Stimulated activated CD8-positive, alpha-beta memory T cell treated with anti-CD3 and anti-CD28 coated beads, Interleukin-7, amount 100 ng/mL, for 4 hours (primary cell): ENCODE results near the gene RGS10.
A peak's percentile ranks its signal among the peaks of the same experiment; 100 is the strongest.
"Not testable (repeated sequence)": the region's sequence is repeated elsewhere in the genome, so short reads cannot be mapped to it uniquely, and the experiment has no call there.

ENCODE experiments used
- DNase-seq, 2 donors: peaks; one replicate each; pipeline ENCODE4 v3.0.0-alpha.2; 2020; ENCODE audit warnings: low read depth in 2 of 2

The RGS10 gene, protein sequence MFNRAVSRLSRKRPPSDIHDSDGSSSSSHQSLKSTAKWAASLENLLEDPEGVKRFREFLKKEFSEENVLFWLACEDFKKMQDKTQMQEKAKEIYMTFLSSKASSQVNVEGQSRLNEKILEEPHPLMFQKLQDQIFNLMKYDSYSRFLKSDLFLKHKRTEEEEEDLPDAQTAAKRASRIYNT

DNA sequence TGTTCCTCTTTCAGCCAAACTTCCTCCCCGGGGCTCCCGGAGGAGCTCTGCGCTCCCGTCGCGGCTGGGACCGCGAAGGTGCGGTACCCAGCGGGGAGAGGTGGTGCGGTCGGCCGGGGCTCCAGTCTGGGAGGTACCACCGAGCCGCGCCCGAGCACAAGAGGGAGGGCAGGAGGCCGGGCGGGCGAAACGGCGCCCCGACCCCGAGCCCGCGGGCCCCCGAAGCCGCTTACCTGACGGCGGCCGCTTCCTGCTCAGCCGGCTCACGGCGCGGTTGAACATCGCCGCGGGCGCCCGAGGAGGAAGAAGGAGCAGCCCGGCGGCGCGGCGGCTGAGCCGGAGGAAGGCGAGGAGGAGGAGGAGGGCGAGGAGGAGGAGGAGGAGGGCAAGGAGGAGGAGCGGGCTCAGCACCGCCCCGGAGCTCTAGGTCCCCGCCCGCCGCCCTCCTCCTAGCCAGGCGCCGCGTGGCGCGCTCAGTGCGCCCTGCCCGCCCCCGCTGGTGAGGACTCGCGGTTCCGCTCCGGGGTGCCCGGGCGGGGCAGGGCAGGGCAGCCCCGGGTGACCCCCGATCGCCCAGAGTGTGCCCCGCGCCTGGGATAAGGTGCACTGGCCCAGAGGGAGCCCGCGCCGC, at the start of gene RGS10:
TSS of gene RGS10 (minus strand) at position 363 of the 631 bp plus-strand sequence. CDS start at position 282, 81 bp downstream.
- peak; percentile 77 to 88 for DNase-seq

DNA sequence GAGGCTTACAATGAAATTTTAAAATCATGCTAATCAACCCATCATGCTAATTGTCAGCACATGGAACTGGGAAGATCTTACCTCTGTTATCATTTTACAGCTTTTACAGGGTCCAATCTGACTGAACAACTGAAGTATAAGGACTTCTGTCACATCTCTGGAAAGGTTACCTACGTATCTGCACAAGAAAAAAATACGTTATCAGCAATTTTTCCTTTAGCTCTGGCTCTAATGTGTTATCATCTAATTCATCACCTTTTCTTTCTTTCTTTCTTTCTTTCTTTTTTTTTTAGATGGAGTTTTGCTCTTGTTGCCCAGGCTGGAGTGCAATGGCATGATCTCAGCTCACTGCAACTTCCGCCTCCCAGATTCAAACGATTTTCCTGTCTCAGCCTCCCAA, 45.6 kb upstream of the RGS10 start:
- no peak for DNase-seq

DNA sequence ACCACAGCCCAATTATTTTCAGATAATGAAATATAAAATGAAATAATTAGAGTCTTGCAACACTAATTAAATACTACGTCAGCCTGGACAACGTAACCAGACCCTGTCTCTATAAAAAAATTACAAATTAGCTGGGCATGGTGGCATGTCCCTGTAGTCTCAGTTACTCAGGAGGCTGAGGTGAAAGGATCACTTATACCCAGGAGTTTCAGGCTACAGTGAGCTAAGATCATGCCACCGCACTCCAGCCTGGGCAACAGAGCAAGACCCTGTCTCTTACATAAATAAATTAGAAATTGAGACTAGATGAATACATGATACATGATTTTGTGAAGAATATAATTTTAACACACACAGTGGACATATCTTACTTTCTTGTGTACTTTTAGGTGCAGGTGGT, 35.8 kb upstream of the RGS10 start:
- DNase-seq, result no peak

DNA sequence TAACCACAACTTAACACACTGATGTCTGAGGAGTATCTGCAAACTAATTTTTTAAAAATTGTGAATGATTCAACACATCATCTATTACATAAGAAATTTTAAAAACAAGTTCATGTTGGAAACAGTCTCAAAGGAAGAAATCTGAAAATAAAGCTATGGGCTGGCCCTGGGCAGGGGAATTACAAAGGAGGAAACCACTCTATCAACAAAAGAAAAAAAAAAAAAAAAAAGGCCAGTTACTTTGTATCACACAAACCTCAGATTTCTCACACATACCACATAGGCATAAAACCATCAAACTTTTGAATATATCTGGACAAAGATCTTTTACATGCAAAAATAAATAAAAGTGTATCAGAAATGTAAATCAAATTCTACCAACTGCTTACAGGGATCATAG, 33.5 kb upstream of the RGS10 start:
- DNase-seq, result no peak

DNA sequence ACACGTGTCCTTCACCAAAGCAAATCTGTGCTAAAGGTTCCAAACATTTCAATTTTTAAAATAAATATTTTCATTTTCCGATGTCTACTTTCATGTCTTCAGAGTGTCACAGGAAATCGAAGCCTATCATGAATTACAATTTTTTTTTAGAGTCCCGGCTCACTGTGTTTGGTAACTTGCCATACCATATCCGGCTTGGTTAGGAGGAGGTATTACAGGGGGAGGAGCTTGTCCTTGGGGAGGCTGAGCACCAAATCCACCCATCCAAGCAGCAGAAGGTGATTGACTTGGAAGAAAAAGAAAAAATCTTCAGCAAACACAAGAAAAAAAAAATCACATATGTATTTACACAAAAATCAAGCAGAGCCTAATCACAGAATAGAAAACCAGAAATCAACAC, 33.0 kb upstream of the RGS10 start:
- DNase-seq, result no peak

DNA sequence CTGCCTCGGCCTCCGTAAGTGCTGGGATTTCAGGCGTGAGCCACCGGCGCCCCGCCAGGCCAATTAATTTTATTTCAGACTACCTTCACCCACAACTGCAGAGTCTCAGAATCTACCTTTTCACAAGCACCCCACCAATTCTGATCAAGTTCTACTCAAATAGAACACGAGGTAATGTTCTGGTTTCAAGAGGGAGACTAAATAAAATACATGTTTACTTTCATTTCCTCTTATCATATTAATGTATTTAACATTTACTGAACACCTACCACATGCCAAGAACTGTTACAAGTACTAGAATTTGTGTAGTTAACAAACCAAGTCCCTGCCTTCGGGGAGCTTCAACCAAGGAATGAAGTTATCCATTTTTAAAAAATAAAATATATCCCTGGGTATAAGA, 25.5 kb upstream of the RGS10 start:
- DNase-seq, result no peak

DNA sequence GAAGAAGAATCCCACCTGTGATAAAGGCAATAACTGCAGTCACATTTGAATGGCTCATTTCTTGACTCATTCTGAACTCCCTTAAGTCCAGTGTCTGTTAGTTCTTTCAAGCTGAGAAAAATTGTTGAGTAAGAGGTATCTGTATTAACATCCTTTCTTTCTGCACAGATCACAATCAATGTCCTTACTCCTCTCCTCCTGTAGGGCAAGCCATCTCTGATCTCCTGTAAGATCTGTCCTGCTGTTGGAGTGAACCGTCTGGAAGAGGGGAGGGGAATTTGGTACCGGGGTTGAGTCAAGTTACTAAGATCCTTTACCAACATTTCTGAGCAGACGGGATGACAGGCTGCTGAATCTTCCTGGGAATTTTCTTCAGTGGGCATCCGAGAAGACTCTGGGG, 19.6 kb upstream of the RGS10 start:
- no peak for DNase-seq

DNA sequence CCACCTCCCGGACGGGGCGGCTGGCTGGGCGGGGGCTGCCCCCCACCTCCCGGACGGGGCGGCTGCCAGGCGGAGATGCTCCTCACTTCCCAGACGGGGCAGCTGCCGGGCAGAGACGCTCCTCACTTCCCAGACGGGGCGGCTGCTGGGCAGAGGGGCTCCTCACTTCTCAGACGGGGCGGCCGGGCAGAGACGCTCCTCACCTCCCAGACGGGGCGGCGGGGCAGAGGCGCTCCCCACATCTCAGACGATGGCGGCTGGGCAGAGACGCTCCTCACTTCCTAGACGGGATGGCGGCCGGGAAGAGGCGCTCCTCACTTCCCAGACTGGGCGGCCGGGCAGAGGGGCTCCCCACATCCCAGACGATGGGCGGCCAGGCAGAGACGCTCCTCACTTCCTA, 17.0 kb upstream of the RGS10 start:
- DNase-seq, result not testable (repeated sequence)

DNA sequence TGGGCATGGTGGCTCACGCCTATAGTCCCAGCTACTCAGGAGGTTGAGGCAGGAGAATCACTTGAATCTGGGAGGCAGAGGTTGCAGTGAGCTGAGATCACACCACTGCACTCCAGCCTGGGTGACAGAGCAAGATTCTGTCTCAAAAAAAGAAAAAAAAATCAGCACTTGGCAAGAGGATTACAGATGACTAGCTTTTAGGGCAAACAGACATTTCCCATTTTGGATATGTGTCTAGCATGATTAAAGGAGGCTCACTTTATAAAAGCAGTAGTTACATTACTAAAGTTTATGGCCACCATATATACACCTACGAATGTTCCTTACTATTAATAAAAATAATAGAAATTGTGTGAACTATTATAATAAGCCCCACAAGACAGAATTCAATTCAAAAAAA, 13.6 kb upstream of the RGS10 start:
- not testable (repeated sequence) for DNase-seq

DNA sequence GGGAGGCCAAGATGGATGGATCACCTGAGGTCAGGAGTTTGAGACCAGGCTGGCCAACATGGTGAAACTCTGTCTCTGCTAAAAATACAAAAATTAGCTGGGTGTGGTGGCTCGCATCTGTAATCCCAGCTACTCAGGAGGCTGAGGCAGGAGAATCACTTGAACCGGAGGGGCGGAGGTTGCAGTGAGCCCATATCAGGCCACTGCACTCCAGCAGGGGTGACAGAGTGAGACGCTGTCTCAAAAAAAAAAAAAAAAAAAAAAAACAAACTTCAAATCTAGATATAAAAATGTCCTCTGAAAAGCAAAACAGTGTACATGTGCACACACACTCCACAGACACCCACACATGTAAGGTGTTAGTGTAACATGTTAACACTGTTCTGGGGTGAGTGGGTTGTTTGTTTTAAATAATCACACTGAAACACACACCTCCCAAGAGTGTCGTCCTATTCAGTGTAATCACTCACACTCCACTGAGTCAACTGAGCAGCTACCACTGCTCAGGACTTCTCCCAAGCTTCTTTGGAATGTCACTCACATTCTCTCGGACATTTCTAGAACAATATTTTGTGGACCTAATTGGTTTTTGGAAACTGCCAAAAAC, 12.8 kb upstream of the RGS10 start:
- no peak for DNase-seq

DNA sequence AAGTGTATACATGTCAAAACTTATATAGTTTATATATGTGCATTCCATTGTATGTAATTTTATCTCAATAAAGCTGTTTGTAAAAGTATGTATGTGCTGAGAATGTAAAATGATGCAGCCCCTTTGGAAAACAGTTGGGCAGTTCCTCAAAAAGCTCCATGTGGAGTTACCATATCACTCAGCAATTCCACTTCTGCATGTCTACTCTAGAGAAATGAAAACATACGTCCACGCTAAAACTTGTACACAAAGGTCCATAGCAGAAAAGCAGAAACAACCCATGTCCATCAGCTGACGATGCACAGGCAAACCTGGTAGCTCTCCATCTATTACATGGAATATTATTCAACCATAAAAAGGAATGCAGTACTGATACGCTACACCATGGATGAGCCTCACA, 8.3 kb upstream of the RGS10 start:
- no peak for DNase-seq

DNA sequence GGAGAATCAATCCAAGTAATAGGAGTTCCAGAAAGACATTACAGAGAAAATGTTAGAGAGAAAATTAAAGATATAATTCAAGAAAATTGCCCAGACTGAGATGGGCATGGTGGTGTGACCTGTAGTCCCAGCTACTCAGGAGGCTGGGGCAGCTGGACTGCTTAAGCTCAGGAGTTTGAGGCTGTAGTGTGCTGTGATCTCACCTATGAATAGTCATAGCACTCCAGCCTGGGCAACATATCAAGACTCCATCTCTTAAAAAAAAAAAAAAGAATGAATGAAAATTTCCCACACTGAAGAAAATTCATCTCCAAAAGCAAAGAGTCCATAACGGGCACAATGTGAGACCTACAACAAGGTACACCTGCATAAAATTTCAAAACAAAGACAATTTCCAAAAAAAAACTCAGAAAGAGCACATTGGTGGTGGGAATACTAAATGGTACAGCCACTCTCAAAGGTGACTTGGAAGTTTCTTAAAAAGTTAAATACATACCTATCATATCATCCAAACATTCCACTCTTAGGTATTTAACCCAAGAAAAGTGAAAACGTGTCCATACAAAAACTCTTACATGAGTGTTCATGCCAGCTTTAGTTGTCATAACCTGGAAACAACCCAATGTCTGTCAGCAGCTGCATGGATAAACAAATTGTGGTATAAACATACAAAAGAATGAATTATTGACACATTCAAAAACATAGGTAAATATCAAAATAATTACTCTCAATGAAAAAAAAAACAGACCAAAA, 6.9 kb upstream of the RGS10 start:
- DNase-seq, result no peak

DNA sequence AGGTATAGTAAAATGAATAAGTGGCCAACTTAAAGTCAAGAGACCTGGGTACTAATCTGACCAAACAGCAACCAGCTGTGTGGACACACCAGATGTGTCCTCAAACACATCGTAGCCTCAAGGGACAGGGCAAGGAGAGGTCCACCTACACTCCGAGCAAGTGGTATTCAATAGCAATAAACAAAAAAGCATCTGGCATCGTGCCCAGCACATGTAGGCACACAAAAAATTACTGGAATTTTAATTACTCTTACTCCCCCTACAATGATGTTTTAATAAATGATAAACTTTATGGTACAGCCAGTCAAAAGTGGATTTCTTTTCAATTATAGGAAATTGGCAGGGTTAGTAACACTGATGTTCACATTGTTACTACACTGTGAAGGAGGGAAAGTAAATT, 3.5 kb upstream of the RGS10 start:
- no peak for DNase-seq

DNA sequence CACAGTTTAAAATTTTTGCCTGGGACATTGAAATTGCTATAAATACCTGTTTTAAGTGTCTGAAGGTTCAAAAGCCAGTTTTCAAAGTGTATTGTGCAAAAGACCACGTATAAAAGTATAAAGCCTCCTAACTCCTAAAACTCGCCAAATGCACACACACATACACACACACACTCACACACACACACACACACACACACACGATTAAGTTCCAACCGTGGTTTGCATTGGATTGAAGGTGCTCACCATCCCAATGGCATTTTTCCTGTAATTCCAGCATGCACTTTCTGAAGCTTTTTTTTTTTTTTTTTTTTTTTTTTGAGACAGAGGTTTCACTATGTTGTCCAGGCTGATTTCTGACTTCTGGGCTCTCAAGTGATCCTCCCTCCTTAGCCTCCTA, 2.8 kb upstream of the RGS10 start:
- no peak for DNase-seq

DNA sequence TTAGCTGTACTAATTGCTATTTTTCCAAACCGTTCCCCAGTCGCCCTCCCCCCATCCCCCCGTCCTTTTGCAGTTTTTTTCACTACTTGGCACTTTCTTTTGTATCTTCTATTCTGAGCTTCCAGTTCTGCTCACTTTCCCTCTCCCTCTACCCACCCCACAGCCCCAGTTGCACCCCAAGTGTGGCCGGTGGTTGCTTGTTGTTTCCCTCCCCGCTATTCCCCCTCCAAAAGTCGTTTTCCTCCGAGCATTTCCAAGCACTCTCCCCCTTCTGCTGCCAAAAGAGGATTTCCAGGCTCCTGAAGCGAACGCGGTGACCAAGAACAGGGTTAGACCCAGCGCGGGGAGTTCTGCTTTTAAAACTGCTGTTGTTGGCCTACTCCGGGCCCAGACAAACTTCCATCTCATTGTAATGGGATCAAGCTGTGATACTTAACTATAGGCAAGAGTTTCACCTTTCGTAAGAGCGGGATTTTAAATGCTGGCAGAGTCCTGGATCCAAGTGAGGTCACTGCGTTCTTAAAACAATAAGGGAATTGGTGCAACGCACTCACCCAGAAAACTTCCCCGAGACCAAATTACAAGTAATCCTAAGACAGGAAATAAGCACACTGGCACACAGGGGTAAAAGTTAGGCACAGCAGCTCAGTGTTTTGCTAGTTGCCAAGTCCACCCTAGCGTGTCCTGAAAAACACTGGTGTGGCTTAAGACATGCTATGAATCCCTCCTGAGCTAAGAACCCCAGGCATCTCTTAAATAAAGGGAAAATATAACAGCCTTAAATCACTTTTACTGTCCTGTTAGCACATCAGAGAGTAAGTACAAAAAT, 1.5 kb upstream of the RGS10 start:
- no peak for DNase-seq

DNA sequence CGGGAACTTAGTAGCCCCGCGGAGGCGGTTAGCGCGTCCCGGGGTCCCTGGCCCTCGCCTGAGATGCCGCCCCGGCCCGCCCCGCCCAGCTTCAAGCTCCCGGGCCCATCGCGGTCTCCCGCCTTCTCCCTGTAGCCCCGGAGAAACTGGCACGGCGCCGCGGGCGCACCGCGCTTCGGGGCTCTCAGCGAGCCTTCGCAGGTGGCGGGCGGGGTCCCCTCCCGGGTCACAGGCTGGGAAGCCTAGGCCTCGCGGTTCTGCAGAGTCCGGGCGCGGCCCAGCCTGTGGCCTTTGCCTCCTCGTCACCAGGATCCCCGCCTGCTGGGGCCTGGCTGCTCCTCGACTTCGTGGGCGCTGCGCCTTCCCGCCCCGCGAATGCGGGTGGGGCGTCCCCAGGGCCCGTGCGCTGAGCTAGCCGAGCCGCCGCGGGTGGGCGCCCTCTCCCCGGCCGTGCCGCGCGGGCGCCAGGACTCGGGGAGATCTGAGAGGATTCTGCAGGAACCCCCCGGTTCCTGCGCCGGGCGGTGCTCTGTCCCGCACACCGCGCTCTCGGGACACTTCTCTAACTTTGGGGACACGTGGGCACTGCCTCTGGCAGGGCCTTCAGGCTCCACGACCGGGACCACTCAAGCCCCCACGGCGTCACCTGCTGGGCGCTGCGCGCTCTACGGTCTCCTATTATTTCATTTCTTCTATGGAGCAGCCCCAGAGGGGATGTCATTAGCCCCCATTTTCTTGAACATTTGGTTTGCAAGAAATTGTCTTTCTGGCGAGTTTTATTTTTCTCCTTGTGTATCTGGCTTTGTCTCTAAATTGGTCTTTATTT, 682 bp upstream of the RGS10 start:
- peak; percentile 46 to 64 for DNase-seq

DNA sequence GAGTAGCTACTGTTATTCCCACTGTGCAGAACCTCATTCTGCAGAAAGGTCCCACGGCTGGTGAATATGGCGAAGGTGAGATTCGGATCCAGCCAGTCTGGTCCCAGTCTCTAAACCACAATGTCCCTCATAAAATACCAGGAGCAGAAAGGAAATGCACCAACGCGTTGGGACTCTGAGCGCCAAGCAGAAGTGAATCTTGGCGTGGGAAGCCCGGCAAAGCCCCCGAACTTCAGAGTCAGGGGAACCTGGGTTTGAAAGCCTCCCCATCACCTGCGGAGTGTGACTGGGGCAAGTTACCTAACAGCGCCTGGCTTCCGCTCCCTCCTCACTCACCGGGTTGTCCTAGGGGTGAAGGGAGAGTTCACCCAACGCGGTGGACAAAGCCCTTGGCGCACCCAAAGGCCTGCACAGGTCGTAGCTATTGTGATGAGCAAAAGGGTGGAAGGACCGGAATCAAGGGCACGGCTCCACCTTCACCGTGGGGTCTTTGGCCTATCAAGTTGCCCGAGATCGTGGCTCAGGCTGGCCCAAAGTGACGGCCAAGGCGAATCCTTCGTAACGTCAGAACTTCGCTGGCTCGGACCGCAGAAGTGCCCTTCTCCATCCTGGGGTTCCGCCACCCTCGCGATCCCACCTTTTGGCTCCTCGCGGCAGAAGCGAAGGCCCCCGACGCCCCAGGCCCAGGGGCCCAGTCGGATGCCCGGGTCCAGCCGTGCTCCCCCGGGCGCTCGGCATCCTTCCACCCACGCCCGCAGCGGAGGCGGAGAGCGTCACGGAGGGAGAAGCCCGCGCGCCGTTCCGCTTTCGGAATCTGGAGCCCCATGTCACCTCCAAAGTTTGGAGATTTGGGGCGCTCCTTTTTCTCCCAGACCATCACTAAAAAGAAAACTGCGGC, 811 bp downstream of the RGS10 start:
- DNase-seq, result peak; percentile 62 to 74

DNA sequence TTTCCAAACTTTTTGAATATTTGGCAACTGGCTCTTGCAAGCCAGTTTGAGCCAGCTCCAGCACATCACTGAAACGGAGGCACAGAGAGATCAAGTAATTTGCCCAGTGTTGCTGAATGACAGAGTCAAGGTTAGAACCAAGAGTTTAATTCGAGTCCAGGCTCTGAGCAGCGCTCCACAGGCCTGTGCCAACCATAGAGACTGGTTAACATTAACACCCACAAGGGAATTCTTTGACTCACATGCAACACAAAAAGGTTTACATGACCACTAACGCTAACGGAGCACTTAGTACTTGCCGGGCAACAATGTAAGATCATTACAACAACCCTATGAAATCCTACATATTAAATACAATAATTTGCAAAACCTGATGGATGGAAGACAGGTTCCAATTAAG, 1.5 kb downstream of the RGS10 start:
- DNase-seq, result no peak

DNA sequence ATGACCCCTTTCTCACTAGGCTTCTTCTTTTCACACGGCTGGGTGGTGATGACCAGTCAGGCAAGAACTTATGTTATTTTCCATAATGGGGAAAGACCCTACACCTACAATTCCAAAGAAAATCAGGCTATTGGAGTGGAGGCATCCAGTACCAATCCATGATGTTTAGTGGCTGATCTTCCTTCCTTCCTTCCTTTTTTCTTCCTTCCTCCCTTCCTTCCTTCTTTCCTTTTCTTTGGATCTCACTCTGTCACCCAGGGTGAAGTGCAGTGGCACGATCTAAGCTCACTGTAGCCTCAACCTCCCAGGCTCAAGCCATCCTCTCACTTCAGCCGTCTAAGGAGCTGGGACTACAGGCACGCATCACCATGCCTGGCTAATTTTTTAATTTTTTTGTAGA, 2.5 kb downstream of the RGS10 start:
- no peak for DNase-seq

DNA sequence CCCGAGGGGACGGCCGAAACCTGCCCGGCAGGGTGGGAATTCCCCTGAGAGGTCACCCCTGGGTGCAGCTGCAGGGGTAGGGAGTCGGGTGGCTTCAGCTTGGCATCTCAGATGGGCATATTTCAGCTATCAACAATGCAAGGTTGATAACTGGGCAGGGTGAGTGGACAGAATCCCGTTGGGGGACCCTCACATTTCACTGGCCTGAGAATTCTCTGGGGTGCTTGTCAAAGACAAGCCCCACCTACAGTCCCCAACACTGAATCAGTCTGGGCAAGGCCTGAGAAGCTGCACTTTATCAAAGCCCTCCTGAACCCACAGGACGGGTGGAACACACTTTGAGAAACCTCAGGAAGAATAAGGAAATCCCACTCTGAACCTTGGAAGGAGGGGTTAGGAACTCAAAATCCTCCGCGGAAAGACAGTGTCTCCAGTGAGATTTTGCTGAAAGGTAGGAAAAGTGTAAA, 3.1 kb downstream of the RGS10 start:
- DNase-seq, result no peak
